HL-60/S4 treated with retinoic acid at 250 ng/mL for 4 days and 3 days (cell line): ENCODE data around the gene CDKN1B.

ENCODE experiments used
- in situ Hi-C: fragments of 300-500 bp; cut with MboI; formaldehyde crosslinking; loops from 2 replicates; pipeline ENCODE4 v1.7.0; 2022; ENCODE audit warnings: low sequenced_read_pairs

The CDKN1B gene

DNA sequence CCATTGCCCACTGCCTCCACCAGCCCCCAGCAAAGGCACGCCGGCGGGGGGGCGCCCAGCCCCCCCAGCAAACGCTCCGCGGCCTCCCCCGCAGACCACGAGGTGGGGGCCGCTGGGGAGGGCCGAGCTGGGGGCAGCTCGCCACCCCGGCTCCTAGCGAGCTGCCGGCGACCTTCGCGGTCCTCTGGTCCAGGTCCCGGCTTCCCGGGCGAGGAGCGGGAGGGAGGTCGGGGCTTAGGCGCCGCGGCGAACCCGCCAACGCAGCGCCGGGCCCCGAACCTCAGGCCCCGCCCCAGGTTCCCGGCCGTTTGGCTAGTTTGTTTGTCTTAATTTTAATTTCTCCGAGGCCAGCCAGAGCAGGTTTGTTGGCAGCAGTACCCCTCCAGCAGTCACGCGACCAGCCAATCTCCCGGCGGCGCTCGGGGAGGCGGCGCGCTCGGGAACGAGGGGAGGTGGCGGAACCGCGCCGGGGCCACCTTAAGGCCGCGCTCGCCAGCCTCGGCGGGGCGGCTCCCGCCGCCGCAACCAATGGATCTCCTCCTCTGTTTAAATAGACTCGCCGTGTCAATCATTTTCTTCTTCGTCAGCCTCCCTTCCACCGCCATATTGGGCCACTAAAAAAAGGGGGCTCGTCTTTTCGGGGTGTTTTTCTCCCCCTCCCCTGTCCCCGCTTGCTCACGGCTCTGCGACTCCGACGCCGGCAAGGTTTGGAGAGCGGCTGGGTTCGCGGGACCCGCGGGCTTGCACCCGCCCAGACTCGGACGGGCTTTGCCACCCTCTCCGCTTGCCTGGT is at the start of gene CDKN1B:
Gene CDKN1B (plus strand): TSS at position 576 of the 793 bp plus-strand sequence. CDS start 472 bp downstream, outside the sequence.
- in situ Hi-C loops, result loop anchor here (25.0 kb wide), 1 partner anchor 680 kb away; no protein-coding TSS in a partner anchor

DNA sequence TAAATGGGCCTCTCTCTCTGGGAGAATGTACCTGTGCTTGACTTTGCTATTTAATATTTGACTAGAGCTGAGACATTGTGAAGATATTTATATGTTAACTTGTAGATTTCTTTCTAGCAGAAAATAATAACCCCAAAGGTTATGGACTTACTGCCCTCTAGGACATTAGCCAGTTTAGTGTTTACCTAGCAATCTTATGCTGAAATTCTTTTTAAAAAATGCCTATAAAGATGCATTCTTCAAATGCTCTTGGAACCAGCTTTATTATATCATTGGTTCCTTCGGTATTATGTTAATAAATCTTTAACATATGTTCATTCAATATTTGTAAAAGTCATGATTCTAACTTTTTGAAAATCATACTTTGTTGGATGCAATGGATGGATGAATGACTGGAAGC is 49.2 kb upstream of the CDKN1B start:
- in situ Hi-C loops, result no loop called here

DNA sequence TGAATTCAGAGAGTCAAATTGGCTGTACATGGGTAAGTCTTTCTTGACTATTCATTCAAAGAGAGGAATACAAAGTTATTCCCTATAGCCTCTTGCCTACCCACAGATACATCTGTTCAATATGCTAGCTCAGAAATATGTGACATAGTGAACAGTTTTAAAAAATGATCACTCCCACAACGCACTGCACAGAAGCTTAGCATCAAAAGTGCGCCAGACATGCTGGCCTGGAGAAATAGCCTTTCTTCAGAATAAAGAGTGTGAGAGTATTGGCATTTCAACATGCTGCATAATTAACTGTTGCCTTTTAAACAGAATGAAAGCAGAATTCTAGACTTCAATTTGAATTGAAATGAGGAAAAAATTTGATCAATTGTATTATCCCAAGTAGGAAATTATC is 48.1 kb upstream of the CDKN1B start:
- in situ Hi-C loops, result no loop called here

DNA sequence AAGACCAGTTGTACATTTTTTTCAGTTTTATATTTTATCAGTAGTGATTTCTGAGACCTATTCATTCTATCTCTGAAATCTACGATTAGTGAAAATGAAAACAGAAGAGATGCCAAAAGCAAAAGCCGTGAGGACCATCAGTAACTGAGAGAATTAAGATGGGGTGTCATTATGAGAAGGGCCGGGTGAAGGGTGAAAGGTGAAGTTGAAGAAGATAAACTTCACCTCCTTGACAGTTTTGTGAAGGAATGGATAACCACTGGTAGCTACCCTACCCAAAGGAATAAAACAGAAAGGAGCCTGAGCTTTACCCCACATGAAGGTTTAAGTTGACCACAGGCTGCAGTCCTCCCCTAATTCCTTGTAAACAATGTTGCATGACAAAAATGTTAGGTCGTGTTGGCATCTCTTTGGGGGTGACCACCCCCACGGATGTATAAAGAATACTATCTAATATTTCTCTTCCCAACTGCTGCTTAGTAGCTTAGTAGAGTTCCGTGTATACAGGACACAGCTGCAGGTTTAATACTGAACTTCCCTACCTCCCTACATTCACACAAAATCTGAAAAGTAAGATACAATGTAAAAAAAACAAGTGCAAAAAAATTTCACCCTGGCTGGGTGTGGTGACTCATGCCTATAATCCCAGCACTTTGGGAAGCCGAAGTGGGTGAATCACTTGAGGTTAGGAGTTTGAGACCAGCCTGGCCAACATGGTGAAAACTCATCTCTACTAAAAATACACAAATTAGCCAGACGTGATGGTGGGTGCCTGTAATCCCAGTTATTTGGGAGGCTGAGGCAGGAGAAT is 45.1 kb upstream of the CDKN1B start:
- in situ Hi-C loops, result no loop called here

DNA sequence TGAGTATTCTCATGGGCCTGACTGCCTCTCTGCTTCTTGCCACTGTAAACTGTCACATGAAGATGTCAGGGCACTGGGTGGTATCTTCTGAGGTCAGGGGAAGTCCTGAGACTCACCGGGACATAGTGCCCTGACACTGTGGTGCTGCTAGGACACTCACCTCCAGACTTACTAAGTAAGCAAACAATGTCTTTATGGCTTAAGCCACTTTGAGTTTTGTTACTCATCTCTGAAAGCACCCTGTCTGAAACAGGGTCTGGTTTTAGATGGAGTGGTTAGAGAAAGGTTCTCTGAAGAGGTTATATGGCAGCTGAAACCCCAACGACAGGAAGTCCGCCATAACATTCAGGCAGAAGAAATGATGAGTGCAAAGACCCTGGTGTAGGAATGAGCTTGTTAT is 43.9 kb upstream of the CDKN1B start:
- in situ Hi-C loops, result no loop called here

DNA sequence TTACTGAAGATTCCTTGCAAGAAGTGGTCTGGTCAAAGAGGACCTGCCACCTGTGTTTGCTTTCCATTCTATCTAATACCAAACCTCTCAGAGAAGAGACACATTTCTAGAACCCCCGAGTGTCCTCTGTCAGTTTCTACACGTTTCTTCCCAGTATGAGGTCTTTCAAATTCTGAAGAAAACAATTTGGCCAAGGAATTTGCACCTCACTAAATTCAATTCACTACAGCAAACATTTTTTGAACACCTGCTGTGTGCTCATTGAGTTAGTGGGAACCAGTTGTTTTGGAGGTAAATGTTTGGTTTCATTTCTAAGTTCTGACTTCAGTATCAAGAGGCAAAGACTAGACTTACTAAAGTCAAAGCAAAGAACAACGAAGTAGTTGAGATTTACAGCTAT is 40.6 kb upstream of the CDKN1B start:
- in situ Hi-C loops, result no loop called here

DNA sequence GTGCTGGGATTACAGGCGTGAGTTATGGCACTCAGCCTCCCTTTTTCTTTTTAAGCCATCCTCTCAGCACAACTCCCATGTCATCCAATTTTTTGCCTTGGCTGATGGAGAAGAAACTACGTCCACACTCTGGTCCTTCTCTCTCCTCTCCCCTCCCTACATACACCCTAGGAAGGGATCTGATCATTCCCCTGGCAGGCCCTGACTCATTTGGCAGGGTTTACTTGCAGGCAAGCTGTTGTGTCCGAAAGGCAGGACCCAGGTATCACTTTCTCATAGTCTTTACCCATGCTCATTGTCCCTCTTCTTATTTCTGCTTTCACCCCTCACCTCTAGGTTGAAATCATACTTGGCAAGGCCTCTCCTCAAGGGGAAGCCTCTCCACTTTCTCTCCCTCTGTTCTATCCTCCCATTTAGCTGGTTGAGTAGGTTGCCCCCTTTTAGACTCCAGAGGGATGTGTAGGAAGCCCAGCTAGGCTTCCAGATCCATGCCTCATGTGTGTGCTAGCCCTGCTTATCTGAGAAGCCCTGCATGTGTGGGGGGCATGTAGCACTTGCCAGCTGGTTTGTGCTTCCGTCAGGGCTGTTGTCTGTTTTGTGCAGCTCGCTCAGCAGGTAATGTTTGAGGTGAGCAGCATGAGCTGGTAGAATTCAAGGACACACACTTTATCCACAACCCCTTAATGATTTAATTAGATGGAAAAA is 36.0 kb upstream of the CDKN1B start:
- in situ Hi-C loops, result no loop called here

DNA sequence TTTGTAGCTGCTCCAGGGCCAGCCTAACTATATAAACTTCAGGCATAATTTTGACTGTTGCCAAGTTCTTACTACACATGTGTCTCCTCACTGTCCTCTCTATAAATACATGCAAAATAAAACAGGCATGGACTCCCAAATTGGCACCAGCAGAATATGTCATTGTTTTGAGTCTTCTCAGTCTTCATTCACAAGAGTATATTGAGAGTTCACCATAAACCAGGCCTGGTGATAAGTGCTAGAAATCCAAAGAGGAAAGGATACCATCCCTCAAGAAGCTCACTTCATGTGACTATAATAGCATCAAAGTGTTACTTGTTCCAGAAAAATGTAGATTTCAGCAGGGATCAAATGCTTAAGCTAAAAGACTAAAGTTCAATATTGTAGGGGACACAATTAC is 34.9 kb upstream of the CDKN1B start:
- in situ Hi-C loops, result no loop called here

DNA sequence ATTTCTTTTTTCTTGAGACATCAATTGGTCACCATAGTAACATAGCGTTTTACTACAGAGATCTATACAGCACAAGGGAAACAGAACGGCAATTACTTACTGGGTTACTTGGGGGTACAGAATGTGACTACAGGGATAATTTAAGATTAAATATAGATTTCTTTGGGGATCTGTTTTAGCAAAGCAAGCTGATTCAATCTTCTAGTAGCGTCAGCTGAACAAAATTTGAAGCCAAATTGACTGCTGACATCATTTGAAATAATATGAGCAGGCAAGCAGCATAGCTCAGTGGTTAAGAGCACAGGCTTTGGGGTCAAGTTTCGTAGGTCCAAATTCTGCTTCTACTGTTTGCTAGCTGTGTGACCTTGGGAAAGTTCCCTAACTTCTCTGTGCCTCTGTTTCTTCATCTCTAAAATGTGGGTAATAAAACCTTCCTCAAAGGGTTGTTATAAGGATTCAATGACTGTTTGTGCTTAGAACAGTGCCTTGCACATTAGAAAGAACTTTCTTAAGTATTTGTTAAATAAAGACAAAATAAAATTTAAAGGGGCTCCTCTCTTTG is 34.0 kb upstream of the CDKN1B start:
- in situ Hi-C loops, result no loop called here

DNA sequence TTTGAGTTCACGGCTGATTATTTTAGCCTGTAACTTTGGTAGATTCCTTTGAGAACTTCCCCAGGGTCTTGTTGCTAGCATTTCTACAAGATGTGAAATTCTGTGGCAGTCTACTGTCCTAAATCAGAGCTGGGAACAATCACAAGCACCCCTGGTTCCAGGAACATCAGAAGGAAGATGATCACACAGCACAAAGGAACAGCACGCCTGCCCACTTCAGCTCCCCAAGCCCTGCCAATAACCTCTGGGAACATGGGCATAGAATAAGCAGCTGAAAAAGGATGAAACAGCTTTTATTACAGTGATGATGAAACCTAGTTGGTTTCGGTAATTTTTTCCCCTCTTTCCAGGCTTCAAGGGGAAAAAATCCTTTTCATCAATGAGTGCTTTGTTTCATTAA is 33.4 kb upstream of the CDKN1B start:
- in situ Hi-C loops, result no loop called here

DNA sequence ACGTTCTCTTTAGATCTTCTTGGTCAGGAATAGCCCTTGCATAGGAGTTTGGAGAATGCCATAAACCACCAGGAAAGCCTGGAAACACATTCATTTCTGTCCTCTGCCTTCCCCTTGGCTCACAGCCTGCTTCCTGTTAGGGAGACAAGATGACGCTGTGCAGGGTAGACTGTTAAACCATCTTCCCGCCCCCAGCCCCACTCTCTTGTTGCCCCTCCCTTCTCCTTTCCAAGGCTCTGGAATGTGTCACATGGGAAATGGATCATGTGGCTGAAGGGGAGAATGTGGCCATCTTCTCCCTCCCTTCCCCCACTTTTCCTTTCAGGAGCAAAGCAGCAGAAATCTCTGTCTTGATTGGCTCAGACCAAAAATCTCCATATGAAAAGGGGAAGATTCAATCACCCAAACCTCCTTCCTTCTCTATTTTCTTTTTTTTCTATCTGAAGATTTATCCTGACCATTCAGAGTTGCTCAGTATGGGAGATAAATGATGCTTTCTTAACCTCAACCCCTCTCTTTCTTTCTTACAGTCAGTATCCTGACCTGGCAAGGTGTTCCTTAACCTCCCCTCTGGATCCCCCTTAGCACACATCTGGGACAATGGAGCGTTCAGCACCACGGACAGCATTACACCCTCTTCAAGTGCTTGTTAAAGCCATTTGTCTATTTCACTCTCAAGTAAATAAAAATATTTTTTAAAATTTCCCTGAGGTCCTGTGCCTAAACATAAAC is 32.6 kb upstream of the CDKN1B start:
- in situ Hi-C loops, result no loop called here

DNA sequence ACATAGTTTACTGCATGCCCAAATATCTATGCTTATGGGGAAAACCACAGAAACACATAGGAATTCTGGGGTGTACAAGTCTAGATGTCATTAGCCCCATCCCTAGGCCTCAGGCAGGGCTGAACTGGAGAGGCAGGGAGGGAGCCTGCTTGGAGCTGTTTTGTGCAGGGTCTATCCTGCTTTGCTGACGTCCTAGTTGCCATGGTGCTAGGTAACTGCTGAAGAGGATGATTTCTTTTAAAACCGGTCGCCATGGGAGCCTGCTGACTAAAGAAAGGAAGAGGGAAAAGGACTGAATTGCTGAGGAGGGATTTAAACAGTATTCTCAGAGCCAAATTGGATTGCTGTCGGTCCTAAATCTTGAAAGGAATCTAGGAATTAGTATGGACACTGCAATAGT is 31.9 kb upstream of the CDKN1B start:
- in situ Hi-C loops, result no loop called here

DNA sequence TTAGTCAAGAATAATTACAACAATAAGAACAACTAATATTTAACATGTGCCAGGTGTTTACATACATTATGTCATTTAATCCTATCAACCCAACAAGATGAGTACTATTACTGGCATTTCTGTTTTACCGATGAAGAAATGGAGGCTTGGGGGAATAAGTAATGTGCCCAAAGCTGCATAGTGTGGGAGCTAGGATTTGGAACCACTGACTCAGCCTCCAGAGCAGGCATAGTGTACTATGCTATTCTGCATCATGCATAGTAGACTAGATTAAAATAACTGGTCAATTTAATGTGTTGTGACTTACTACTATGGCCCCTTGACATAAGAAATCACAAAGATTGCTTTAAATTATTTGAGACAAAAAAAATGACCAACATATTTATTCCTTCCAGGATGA is 30.7 kb upstream of the CDKN1B start:
- in situ Hi-C loops, result no loop called here

DNA sequence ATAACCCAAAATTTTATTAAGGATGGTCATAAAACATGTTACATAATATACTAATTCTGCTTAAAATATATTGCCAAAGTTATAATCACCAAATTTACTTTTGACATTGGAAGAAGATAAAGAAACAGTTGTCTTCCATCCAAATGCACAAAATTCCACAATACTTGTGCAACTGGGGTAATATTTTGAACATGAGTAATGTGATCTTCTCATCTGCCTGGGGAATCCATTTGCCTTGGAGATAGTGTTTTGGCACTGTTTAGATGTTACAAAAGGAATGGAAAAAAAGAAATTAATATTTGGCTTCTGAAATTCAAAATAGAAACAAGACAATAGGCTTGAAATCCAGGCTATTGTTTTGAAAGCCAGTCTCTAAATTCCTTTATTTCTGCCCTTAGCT is 30.2 kb upstream of the CDKN1B start:
- in situ Hi-C loops, result no loop called here

DNA sequence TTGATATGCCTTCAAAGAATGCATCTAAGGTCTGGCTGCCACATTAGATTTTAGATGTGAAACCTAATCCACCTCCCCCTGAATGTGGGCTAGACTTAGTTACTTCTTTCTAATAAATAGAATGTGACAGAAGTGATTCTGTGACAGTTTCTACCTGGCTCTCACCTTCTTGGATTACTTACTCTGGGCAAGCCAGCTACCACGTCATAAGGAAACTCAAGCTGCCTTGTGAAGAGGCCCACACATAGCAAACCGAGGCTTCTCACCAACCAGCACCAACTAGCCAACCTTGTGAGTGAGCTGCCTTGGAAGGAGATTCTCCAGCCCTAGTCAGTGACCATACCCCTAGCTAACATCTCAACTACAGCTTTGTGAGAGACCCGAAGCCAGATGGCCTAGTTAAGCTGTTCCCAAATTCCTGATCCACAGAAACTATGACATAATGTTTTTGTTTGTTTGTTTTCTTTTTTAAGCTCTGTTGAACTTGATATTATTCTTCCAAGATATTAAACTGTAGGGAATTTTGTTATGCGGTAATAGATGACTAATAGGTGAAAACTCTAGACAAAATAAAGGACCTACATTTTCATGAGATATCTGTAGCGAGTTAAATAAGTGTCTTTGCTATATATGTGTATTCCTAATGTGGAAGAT is 27.4 kb upstream of the CDKN1B start:
- in situ Hi-C loops, result no loop called here

DNA sequence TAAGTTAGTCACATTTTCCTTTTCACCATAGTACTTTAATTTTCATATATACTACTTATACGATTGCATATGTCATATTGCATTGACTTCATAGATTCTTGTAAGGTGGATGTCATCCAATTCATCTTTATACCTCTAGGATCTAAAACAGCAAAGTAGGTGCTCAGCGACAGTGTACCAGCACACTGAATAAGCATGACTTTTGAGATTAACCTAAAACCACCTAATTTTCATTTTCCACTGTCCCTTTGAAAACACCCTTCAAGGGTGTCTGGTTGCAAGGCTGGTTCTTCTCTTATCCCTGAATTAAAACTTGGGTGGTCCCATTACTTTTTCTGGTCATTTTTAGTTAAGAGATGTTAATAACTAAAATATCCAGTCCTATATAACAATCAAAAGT is 25.6 kb upstream of the CDKN1B start:
- in situ Hi-C loops, result no loop called here

DNA sequence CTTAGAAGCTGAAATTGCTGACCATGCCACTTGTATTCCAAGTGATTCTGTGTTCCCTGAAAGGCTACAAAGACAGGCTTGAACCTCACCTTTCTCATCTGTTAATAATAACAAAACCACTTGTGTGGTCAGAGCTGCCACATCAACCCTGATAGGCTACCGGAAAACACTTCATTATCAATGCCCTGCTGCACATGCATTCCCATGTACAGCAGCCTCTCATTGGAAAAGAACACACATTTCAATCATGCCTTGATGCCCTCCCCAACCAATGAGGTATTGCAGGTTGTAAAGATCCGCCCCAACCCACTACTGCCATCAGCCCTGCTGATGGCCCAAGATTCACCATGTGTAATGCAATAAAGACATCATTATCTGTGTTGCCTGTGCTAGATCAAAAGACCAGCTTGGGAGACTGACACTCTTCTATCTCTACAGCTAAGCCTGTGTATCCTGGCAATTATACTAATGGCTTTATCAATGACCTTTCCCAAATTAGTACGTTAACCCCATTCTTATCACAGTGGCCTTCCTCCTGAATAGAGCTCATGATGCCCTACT is 24.0 kb upstream of the CDKN1B start:
- in situ Hi-C loops, result no loop called here

DNA sequence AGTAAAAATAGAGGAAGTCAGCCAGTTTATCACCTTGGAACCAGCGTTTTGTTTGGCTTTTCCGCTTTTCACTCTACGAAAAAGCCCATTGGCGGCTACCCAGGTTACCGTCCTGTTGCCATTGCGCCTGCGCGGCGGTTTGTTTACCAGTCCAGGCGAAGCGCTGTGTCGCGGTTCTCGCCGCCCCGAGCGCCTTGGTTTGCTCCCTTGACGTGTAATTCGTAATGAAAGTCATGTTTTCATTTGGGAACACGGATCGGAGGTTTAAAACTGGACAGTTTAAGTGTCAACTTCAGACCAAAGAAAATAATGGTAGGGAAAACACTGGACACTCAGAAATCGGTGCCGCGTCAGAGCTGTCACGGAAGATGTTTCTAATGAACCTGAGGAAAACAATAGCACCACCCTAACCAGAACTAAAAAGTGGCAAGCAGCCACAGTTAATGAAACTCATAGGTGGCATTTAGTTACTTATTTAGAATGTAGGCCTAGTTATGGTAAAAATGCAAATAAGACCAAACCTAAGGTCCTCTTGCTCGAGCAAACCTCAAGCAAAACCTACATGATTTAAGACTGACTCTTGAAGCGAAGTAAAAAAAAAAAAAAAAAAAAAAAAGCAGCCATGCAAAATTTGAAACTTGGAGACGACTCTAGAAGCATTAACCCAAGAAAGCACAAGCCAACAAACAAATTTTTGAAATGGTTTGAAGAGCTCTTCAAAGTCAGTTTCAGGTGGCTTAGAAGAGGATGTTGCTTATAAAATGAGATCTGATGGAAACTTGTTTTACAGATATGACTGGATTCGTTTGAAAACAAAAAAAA is 20.4 kb upstream of the CDKN1B start:
- in situ Hi-C loops, result no loop called here

DNA sequence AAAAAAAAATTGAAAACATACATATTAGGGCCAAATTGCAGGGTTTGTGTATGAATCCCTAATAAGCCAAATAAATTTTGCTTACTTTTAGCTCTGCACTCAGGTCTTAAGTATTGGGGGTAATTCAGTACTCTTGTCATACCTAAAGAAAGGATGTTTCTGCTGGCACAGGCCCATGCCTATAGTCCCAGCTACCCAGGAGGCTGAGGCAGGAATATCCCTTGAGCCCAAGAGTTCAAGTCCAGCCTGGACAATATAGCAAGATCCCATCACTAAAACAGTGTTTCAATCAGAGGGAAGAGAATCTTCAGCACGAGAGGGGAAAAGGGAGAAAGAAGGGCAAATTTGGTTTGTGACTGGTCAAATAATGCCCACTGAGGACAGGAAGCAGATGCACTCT is 17.8 kb upstream of the CDKN1B start:
- in situ Hi-C loops, result no loop called here
